Bronchial epithelial cell (primary cell): Measurements from ENCODE around the gene RFPL3. TPM values are rescaled to one million over a fixed set of nuclear protein-coding genes. Genes with fewer than 3 reads are reported as not detected.

Experiments
- DNase-seq: peaks from one replicate; pipeline ENCODE4 v3.0.0-alpha.2; 2010; ENCODE audit warnings: low read depth
- FAIRE-seq: peaks from 2 replicates; lab custom pipeline; 2011; peaks lifted over from hg19 to GRCh38; lab: Jason Lieb, UNC
- H3K27me3 ChIP-seq: 2 replicates; pipeline ENCODE4 v1.5.1; 2011; ENCODE audit warnings: low read length; ENCODE audit not compliant: control insufficient read depth, insufficient read depth
- H3K36me3 ChIP-seq: 2 replicates; pipeline ENCODE4 v1.5.1; 2011; ENCODE audit warnings: low read length; ENCODE audit not compliant: control insufficient read depth, insufficient read depth
- H3K4me3 ChIP-seq: 2 replicates; pipeline ENCODE4 v1.5.1; 2011; ENCODE audit warnings: mild to moderate bottlenecking, low read depth, low read length, control low read depth
- total RNA-seq: library from RNA; depleted of rRNA; stranded (reverse); fragments of >200 nt; gene quantifications from 2 replicates; pipeline ENCODE4 v1.2.1, GENCODE V29; 2014
- TF ChIP-seq, protein P1 (sequence below): IDR thresholded peaks from 2 replicates; pipeline ENCODE4 v1.5.1; 2011; ENCODE audit warnings: mild to moderate bottlenecking, moderate library complexity, low read length, control low read depth, inconsistent platforms; ENCODE audit not compliant: insufficient read depth, severe bottlenecking

The RFPL3 gene
- total RNA-seq, 1 donor from 2014 or later = not detected

DNA sequence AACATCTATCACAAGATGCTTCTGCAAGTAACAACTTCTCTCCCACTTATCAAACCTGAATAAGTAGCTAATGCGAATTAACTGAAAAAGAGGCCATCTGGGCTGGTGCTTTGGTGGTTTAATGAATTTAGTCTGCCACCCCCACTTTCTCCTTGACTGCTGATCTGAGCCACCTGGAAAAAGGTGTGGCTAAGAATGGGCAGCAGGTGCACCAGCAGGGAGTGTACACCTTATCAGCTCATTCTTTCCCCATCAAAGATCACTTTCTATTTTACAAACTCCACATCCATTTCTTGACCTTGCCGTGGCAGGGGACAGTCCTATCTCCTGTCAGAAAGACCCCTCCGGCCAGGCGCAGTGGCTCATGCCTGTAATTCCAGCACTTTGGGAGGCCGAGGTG lies 6.5 kb downstream of the RFPL3 start:
- TF ChIP-seq, protein P1, sequence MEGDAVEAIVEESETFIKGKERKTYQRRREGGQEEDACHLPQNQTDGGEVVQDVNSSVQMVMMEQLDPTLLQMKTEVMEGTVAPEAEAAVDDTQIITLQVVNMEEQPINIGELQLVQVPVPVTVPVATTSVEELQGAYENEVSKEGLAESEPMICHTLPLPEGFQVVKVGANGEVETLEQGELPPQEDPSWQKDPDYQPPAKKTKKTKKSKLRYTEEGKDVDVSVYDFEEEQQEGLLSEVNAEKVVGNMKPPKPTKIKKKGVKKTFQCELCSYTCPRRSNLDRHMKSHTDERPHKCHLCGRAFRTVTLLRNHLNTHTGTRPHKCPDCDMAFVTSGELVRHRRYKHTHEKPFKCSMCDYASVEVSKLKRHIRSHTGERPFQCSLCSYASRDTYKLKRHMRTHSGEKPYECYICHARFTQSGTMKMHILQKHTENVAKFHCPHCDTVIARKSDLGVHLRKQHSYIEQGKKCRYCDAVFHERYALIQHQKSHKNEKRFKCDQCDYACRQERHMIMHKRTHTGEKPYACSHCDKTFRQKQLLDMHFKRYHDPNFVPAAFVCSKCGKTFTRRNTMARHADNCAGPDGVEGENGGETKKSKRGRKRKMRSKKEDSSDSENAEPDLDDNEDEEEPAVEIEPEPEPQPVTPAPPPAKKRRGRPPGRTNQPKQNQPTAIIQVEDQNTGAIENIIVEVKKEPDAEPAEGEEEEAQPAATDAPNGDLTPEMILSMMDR = no peak
- H3K27me3 ChIP-seq = no peaks in the 10 kb centered on the region
- no peak overlapping the region for H3K4me3 ChIP-seq
- DNase-seq (no peak), FAIRE-seq (no peak)
- H3K36me3 ChIP-seq = no peaks in the 10 kb centered on the region

DNA sequence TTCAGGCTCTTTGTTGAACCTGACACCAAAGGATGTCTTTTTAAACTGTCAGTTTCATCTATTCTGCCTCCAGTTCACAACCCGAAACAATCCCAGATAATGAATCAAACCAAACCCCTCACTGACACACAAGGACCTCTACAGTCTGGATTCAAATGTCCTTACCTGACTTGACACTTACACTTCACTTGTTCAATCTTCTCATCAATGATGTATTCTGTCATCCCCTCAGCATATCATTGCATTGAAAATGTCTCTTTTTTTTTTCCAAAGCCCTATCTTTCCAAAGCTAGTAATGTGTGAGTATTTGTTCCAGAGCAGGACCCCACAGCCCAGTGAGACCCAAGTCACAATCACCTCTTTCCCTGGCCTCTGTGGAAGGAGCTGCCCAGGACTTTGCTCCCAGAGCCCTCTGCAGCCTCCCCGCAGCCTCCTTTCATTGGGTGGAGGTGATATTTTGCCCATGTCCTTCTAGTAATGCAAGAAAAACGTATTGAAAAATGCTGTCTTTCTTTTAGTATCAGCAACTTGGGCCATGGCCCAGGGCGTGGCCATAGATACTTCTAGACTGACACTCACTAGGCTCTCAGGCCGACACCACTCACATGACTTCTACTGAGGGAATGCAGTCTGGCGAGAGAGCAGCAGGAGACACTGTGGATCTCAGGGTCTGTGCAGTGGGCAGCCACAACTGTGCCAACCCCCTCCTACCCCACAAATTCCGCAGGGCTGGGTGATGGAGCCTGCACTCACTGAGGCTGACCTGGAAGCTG lies 18.2 kb downstream of the RFPL3 start:
- no peaks in the 10 kb centered on the region for H3K27me3 ChIP-seq
- no peak for DNase-seq
- H3K36me3 ChIP-seq = no peaks in the 10 kb centered on the region
- TF ChIP-seq, protein P1 = no peak
- peak; percentile 88 for FAIRE-seq
- H3K4me3 ChIP-seq = no peak overlapping the region

DNA sequence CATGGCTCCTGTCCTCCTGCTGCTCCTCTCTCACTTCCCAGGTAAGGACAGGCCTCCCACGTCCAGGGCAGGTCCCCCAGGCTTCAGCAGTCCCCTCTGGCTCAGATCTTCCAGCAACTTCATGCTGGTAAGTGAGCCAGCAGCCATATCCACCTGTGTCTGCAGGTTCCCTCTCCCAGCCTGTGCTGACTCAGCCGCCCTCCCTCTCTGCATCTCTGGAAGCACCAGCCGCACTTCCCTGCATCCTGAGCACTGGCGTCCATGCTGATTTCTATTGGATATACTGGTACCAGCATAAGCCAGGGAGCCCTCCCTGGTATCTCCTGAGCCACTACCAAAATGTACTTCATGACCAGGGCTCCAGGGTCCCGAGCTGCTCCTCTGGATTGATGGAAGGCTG lies 19.0 kb downstream of the RFPL3 start:
- no peaks in the 10 kb centered on the region for H3K27me3 ChIP-seq
- DNase-seq (no peak), FAIRE-seq (no peak)
- H3K36me3 ChIP-seq = no peaks in the 10 kb centered on the region
- TF ChIP-seq, protein P1 = no peak
- H3K4me3 ChIP-seq = no peak overlapping the region

DNA sequence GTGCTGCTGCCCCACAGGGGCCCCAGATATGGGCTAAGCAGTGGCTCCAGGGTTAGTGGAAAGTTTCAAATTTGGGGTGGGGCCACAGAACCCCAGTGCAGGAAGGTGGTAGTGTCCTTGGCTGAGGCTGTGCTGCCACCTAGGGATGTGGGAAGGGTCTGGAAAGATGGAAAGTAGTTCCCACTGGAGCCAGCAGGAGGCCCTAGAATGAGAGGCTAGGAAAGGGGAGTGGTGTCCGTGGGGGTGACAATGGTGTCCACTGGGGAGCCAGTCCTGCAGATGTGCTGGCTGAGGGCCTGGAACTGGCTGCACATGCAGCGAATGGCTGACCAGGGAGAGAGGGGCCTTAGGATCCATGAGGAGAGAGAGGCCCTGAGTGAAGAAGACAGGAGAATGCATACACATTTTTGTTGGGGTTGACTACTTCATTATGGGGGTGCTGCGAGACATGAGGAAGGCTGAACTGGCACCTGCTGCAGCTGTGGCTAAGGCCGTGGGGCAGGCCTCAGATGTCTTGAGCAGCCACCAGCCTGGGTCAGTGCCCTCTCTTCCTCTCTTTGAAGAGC lies 21.1 kb downstream of the RFPL3 start:
- TF ChIP-seq, protein P1 = peak; percentile 79
- peak; percentile 42 for DNase-seq
- Histone ChIP-seq H3K4me3 (no peak overlapping the region), H3K36me3 (no peaks in the 10 kb centered on the region), H3K27me3 (no peaks in the 10 kb centered on the region)
- FAIRE-seq = no peak

DNA sequence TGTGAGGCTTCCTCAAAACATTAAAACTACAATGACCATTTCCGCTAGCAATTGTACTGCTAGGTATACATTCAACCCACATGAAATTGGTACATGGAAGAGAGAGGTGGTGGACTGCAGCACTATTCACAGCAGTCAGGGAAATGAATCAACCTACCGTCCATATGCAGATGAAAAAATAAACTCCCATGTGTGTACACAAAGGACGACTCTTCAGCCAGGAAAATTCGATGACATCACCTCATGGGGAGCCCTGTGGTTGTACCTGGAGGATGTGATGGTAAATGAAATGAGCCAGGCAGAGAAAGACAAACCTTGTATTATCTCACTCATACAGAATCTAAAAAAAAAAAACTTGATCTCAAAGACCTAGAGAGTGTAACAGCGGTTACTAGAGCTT lies 23.3 kb downstream of the RFPL3 start:
- H3K4me3 ChIP-seq = no peak overlapping the region
- peak; percentile 68 for DNase-seq
- FAIRE-seq = peak; percentile 82
- TF ChIP-seq, protein P1 = no peak
- no peaks in the 10 kb centered on the region for H3K36me3 ChIP-seq
- H3K27me3 ChIP-seq = no peaks in the 10 kb centered on the region
